SW 1271 (cell line): Measurements from ENCODE around the gene FAF1.

Experiments used
- DNase-seq, 2 experiments: peaks; one replicate each; lab custom pipeline; 2025; lab: John Stamatoyannopoulos, UW

Gene FAF1

DNA sequence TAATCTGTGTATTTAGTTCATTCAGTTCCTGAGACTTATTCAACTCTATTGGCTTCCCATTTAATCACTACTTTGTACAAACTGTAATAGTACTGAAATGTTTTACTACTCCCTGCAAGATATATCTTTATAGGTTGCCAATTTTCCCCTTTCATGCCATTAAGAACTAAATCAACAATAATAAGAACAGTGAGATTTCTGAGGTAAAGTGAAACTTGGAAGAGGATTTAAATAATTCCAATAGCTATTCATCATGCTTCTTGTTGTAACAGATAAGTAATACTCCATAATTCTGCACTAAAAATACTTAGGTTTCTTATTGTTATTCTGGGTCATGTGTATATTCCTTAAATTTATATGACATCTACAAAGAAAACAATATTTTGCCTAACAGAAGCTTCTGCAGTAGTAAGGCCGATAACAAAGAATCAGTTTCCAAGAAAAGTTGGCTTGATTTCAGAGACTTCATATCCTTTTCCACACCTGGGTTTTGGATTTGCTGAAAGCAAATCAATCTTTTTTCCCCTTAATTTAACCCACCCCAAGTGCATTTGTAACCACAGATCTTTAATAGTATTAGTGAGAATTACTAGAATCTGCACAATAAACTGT is 258.3 kb downstream of the FAF1 start:
- DNase-seq: no peak

DNA sequence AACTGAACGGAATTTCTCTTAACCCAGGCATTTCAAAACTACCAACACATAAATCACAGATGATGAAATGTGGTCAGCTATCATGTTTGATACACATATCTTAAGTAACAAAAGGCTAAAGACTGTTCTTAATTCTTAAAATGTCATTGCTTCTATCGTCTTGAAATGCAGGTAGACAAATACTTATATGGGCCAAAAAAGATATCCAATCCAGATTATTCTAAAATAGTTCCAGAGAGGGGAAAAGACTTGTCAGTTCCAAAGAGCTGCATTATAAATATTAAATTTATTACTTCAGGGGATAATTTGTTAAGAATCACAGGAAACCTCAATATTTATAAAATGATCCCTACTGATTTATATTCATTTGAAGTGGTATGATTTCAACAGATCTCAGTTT is 259.4 kb downstream of the FAF1 start:
- no peak for DNase-seq

DNA sequence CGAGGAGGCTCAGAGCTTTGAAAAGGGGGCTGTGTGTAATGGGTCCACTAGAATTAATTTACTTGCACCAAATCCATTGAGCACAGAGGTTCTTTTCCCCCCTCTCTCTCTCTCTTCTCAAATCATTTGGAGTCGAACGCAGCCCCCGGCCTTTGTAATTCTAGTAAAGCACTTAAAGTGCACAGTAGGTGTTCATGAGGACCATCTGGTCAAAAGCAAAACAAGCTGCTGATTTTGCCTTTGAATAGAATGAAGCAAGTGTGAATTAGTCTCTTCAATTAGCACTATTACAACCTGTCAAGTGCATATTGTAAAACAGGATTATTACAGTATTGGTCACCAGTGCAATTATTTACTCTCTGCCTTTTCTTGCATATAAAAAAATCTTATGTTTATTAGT is 259.9 kb downstream of the FAF1 start:
- DNase-seq: no peak

DNA sequence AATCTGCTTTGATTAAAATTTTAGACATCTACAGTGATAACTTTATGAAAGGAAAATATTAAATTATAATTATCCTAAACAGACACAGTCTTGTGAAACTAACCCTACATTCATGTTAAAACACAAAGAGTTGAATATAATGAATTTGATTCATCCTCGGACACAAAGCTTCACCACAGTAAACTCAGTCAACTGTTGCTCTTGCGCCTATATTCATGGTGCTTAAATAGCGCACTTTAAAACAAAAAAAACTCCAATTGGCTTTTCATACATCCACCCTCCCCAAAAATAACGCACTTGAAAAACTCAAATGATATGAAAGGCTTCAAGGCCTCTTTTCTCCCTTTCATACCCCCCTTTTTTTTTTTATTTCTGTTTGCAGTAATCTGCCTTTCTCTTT is 260.3 kb downstream of the FAF1 start:
- DNase-seq: no peak

DNA sequence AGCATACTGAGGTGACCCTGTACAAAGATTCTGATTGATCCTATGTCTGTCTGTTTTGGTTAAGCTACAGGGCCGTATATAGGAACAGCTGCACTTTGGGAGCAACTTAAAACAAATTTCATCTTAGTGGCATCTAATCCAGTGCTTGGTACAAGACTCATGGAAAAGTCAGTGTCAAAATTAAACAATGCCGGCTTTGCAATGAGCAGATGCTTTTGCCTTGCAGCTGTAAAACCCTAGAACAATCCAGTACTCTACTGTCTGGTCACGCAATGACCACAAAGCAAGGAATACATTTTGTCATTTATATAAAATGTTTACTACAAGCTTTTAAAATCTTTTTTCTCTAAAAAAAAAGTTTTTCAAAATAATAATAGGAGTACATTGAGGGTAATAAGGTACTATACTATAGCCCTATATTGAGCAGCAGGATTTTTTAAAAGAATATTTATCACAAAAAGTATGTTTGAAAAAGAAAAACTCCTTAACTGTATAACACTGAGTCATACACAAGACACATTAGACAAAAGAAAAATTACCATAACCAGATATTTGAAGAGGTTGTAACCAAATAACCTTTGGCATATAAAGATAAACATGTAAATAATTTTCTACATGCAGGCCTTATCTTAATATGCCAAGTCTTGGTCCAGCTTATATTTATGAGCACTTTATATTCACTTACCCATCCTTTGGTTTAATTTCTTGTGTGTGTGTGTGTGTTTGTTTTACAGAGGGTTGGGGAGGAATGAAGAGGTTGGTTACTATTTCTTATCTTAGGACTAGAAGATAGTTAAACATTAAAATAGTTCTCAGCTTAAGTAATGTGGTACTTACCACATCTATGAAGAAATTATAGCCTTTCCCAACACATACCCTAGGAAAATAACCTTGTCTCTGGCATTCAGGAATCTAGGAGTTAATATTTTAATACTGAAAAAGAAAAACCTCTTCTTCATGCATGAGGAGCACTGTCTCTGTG is 262.3 kb downstream of the FAF1 start:
- DNase-seq: no peak

DNA sequence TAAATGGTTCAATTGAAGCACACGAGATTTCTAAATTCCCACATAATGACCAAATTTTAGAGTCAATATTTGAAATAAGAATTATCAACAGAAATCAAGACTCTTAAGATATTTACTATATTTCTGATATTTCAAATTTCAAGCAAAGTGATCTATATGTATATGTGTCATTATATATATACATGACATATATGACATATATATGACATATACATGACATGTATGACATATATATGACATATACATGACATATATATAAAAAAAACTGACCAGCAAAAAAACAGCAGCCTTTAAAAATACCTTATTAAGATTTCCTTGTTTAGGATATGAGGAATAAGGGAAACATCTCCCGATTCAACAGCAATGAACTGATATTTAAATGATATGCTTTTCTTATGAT is 266.2 kb downstream of the FAF1 start:
- DNase-seq: no peak

DNA sequence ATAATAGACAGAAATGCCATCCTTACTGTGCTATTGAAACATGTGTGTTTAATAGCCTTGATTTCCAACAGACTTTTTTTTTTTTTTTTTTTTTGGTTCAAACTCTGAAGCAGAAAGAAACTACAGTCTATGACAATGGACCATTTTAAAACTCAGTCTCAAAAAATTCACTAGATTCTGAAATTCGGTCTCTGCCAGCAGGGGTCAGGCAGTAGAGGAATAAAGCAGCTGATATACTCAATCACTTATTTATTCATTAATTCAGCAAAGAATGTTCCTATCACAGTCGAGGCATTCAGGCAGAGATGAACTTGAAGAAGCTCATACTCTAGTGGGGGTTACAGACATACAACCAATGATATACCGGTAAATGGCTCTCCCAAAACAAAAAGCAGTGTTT is 275.9 kb downstream of the FAF1 start:
- DNase-seq: no peak

DNA sequence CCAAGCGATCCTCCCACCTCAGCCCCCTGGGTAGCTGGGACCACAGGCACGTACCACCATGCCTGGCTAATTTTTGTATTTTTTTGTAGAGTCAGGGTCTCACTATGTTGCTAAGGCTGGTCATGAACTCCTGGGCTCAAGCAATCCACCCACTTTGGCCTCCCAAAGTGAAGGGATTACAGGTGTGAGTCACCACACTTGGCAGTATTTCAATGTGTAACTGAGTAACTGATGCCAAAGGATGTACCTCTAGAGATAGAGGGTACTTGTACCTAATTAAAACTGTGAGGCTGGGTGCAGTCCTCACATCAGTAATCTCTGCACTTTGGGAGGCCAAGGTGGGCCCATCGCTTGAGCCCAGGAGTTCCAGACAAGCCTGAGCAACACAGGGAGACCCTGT is 278.1 kb downstream of the FAF1 start:
- no peak for DNase-seq

DNA sequence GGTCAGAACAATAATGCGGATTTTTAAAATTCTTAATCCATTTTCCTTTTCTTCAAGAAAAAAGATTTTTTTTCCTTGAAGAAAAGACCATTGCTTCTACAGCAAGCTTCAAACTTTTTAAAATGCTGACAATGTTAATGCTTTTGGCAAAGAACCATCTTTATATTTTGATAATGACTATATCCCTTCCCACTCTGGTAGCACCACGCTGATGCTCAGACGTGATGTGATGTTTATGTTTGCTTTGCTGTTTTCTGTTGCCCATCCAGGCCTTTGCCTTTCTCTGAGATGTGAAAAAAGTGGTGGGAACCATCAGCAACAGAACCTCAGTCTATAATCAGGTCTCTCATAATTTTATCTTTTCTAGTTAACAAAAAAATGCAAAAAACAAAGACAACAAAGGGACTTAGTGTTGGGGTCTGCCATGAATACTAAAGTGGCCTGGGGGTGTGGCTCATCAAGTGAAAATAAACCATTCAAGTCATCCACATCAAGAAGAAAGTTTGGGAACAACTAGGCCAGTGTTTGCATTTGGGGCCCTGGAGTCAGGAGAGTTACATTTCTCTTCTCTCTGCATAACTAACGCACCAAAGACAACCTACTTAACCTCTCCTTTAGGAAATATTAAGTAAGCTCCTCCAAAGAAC is 292.2 kb downstream of the FAF1 start:
- DNase-seq: no peak

DNA sequence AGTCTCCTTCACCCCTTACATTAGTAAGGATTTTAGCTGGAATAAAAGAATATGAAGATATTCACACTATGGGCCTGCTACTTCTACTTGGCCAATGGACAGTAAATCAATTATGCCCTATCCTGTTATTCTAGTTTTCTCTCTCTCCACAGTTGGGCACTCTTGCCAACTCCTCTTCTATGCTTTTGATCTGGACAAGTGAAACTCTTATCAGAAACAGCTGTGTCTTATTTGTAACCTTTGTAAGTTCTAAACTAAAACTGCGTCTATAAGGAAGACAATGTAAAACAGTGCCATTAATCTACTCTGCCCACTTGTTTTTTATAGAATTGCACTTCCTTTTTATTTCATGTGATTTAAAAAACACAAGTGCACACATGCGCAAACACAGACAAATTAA is 292.8 kb downstream of the FAF1 start:
- no peak for DNase-seq

DNA sequence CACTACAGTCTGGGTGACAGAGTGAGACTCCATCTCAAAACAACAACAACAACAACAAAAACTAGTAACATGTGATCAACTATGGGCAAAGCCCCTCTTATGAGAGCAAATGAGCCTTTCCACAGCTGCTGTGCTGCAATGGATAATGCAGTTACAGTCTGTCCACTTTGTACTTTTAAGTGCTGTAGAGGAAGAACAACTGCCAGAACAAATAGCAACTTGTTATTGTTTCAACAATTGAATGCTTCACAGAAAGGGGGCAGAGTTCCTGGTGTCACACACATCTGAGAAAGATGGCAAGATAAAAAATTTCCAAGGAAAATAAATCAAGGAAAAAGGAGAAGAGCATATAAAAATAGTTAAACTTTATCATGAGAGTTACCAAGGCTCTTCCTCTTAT is 293.2 kb downstream of the FAF1 start:
- no peak for DNase-seq

DNA sequence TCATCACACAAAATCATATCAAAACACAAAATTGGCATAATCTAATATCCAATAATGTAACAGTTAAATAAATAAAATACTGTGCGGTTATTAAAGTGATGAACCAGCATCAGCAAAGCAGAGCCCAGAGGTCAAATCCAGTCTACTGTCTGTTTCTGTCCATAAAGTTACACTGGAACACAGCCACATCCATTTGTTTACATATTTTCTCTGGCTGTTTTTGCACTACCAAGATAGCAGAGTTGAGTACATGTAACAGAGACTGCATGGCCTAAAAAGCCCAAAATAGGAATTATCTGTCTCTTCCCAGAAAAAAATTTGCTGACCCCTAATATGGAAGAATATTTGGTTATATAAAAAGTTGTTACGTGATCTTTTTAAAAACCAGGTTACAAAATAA is 294.7 kb downstream of the FAF1 start:
- no peak for DNase-seq

DNA sequence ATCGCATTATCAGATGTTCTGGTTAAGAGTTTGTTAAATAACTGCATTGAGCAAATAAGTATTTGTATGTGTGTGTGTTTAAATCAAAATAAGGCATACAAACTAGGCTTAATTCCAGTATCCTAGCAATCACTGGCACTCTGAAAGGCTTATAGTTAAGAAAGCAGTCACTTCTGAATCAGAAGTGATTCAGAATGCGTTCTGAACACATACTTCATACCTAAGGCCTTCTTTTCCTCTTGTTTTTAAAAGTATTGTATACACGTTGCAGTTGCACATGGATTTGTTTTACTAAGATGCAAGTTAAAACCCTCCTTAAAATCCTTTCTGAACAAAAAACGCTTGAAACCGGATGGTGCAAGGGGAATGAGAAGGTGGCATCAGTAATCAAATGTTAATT is 298.4 kb downstream of the FAF1 start:
- DNase-seq: no peak

DNA sequence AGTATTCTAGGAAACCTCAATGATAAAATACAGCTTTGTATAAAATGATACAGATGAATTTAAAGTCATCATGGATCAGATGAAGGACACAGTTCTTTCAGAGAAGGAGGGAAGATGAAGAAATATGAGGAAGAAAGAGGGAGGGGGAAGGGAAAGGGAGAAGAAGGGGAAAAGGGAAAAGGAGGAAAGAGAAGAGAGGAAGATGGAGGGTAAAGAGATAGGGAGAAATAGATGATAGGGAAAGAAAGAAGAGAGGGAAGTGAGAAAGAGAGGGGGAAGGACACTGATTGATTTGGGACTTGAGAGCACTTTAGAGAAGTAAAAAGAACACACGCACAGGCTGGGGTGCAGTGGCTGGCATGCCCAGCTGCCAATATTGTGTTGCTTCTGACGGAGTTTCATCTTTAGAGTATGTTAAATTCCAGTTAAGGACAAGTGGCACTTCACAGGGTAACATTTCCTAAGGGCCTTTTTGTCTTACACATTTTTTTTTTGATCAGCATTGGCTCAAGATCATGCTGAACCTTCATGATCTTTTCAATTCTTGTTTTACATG is 300.9 kb downstream of the FAF1 start:
- DNase-seq: no peak

DNA sequence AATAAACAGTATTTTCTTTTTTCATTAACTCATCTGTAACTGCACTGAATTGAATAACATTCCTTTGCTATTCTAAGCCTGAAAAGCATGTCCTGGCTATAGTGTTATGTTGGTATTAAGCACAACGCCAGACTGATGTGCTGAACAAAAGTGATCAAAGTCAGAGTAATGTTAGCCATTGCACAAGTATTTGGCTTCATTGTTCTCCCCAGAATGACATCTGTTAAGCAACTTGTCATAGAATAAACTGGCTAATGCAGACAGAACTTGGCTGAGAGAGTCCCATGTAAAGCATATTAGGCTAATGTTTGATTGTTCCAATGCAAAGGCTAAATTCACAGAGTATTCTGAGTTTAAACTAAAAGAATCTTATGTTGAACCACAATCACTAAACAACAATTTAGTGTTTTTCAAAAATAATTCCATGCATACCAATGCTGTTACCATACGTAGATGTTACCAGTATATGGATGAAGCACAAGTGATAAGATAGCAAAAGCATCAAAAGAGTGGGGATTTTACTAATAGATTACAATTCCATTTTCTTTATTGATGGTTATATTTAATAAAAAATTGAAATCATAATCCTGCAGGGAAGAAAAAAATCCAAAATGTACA is 301.5 kb downstream of the FAF1 start:
- DNase-seq: no peak

DNA sequence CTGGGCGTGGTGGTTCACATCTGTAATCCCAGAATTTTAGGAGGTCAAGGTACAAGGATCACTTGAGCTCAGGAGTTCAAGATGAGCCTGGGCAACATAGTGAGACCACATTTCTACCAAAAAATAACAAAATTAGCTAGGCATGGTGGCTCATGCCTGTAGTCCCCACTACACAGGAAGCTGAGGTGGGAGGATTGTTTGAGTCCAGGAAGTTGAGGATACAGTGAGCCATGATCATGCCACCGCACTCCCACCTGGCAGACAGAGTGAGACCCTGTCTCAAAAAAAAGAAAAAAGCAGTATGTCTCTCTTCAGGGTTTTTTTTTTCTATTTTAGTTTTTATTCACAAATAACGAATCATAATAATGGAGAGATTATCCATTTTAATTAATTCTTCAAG is 303.1 kb downstream of the FAF1 start:
- no peak for DNase-seq

DNA sequence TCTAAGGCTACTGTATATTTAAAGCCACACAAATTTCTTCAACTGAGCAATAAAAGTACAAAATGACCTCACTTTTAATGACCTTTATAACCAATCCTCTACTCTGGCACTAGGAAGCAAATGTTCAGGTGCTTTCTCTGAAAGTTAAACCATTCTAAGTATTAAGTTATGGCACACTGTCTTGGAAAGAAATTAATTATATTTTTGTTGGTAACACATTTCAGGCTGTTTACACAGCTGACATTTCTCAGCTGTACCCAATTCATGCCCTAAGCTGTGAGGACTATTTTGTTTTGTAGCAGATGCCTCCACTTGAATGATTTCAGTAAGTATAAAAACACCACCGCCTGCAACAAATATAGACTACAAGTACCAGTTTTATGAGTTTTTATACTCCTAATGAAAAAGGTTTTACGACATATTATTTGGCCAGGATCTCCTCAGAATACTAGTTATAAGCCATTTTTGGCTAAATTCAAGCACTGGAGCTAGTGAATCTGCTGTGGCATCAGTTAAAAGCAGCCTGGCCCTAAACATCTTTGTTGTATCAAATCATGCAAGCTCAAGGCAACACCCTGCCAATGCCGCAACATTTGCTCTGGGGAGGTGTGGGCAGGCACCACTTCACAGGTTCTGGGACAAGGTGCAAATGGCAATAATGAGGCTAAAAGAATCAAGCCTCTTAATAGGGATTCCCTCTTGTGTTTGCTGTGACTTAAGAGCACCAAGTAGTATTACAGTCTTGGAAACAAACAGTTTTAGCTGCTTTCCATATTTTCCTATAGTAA is 308.4 kb downstream of the FAF1 start:
- DNase-seq: no peak

DNA sequence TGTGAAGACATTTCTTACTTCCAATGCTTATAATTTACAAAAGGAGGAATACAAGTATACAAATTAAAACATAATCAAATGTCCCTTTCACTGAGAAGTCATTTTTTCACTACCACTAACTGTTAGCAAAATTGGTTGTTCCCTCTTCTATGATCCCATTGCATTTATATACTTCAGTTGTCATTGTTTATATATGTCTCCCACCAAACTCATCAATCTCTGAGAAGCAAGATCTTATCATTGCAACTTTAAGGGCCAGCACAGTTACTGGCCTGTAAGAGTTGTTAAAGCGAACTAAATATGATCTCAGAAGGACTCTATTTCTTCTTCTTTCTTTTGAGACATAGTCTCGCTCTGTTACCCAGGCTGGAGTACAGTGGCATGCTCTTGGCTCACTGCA is 313.5 kb downstream of the FAF1 start:
- no peak for DNase-seq

DNA sequence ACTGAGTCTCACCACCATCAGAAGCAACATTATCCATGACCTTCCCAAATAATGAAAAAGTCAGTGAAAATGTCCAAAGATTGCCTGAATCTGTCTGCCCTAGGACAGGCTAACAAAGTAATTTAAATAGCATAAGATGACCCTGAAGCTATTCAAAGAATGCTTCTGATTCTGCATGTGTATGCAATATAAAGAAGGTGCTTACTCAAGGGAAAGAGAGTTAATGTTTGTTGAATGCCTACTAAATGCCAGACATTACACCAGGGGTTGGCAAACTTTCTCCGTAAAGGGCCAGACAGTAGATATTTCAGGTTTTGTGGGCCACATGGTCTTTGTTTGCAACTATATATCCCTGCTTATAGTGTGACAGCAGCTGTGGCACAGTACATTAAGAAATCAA is 314.9 kb downstream of the FAF1 start:
- DNase-seq: no peak

DNA sequence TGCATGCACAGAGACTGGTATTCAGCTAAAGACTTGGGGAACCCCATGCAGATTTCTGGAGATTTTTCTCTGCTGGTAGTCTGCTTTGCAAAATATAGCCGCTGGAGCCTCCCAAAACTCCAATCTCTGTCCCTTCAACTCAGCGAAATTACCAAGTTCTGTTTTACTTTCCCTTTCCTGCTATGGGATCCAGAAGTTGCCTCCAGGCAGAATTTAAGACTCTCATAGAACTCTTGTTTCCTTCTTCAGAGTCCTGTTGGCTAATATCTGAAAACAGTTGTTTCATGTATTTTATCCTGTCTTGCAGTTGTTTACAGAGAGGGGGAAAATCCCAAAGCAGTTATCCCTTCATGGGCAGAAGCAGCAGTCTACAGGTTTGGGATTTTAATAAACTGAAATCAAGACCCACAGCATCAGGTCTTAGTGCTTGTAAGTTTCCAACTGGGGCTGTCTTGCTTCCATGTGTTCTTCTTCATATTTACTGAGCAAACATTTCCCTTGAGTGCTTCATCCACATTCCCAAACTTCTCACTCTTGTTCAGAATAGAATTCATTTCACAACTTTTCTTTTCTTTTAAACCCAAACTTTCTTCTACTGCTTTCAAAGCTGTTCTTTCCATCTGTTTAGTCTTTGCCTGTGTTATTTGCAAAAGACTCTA is 315.5 kb downstream of the FAF1 start:
- no peak for DNase-seq

DNA sequence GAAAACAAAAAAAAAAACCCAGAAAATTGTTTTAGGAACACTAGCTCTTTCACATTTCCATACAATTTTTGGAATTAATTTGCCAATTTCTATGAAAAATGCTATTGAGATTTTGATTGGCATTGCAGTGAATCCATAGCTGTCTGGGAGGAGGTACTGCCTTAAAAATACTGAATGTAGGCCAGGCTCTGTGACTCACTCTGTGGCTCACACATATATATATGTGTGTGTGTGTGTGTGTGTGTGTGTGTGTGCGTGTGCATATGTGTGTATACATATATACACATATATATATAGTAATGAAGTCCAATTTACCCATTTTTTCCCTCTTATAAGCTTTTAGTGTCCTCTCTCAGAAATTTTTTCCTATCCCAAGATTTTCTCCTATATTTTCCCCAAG is 322.6 kb downstream of the FAF1 start:
- DNase-seq: no peak
